Measurements from ENCODE around the gene BCL3. TPM values are rescaled to one million over a fixed set of nuclear protein-coding genes. Genes with fewer than 3 reads are reported as not detected.

Gene BCL3
- polyA plus RNA-seq, 1 donor (not counting 4 experiments of a cell fraction or from before 2014, with no cell fraction given) = 1.1 TPM

DNA sequence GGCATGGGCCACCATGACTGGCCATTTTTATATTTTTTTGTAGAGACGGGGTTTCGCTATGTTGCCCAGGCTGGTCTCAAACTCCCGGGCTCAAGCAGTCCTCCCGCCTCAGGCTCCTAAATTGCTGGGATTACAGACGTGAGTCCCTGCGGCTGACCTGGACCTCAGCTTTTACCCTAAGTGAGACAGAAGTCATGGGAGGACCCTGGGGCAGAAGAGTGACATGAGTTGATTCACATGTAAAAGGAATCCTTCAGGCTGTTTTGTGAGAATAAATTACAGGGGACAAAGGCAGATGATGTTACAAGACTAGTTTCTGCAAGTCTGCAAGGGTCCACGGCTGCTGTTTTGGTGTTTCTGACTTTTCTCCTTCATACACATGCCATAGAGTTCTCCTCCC, 57.8 kb downstream of the BCL3 start:
- dilution Hi-C loops (cut with MboI; ENCODE audit: extremely low pct_ligation_motif_present, low sequenced_read_pairs) = no loop called here

DNA sequence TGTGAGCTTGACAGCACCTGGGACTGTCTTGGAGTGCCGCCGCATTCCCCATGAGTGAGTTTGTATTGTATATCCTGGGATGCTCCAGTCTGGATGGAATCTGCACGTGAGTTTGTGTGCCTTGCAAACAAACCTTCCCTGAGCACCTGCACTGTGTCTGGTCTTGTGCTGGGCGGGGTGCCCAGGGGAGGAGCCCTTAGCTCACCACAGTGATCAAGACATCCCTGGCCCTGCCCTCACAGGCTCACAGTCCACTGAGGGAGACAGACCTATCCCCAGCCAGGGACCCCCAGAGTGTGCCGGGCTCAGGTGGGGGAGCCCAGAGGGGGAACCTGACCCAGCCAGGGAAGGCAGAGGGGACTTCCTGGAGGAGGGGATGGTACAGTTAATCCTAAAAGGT, 58.7 kb downstream of the BCL3 start:
- Histone ChIP-seq H3K27ac (ENCODE audit: control insufficient read depth, insufficient read depth, low read length) (peak overlapping the region; percentile 5), H3K4me1 (ENCODE audit: control insufficient read depth, extremely low read depth, insufficient read depth, low read length) (peaks cover 42% of the 10 kb centered on the region), H3K9me3 (ENCODE audit: control insufficient read depth, low read depth, low read length) (no peaks in the 10 kb centered on the region), H3K4me3 (ENCODE audit: control insufficient read depth in 2 of 3, extremely low read depth in 1 of 3, insufficient read depth in 2 of 3, low read depth in 1 of 3, low read length in 3 of 3) (no peak overlapping the region), H3K9me1 (ENCODE audit: control insufficient read depth, extremely low read depth, insufficient read depth, low read length) (no peaks in the 10 kb centered on the region), H3K79me2 (ENCODE audit: control insufficient read depth, insufficient read depth, low read length) (no peaks in the 10 kb centered on the region), H3K36me3 (ENCODE audit: control insufficient read depth in 2 of 2, extremely low read depth in 1 of 2, insufficient read depth in 2 of 2, low read length in 2 of 2) (peaks cover 10 to 24% of the 10 kb centered on the region in 2 experiments), H3K4me2 (ENCODE audit: control insufficient read depth, extremely low read depth, insufficient read depth, low read depth, low read length) (no peak overlapping the region), H3K27me3 (ENCODE audit: control insufficient read depth, extremely low read depth, insufficient read depth, low read length) (no peaks in the 10 kb centered on the region), H2AFZ (ENCODE audit: control insufficient read depth, low read length) (no peak overlapping the region), H4K20me1 (ENCODE audit: control insufficient read depth, extremely low read depth, insufficient read depth, low read length) (peaks cover 6% of the 10 kb centered on the region), H3K9ac (ENCODE audit: control insufficient read depth, extremely low read depth, insufficient read depth, low read length) (no peak overlapping the region)
- FAIRE-seq (peak; percentile 95), DNase-seq (ENCODE audit: low read depth, low spot score) (peak; percentile 96)
- peak in 1 of 3 experiments; percentile 0 for TF ChIP-seq CTCF (optimal IDR thresholded peaks at IDR 0.05 in 1 of 3, IDR thresholded peaks at IDR 0.05 in 1 of 3, conservative IDR thresholded peaks at IDR 0.05 in 1 of 3; ENCODE audit: extremely low read depth in 1 of 3, insufficient read depth in 2 of 3, low read length in 3 of 3)
- no peak for TF ChIP-seq EZH2 (IDR thresholded peaks at IDR 0.05; ENCODE audit: low read length)
- dilution Hi-C loops (cut with MboI; ENCODE audit: extremely low pct_ligation_motif_present, low sequenced_read_pairs) = no loop called here

More for the DNA sequence above, 57.8 kb downstream of the BCL3 start:
- Histone ChIP-seq H3K27me3 (ENCODE audit: control insufficient read depth, extremely low read depth, insufficient read depth, low read length) (no peaks in the 10 kb centered on the region), H3K4me3 (ENCODE audit: control insufficient read depth in 2 of 3, extremely low read depth in 1 of 3, insufficient read depth in 2 of 3, low read depth in 1 of 3, low read length in 3 of 3) (no peak overlapping the region), H3K79me2 (ENCODE audit: control insufficient read depth, insufficient read depth, low read length) (no peaks in the 10 kb centered on the region), H3K27ac (ENCODE audit: control insufficient read depth, insufficient read depth, low read length) (peak overlapping the region; percentile 1), H3K4me2 (ENCODE audit: control insufficient read depth, extremely low read depth, insufficient read depth, low read depth, low read length) (no peak overlapping the region), H3K9me3 (ENCODE audit: control insufficient read depth, low read depth, low read length) (no peaks in the 10 kb centered on the region), H4K20me1 (ENCODE audit: control insufficient read depth, extremely low read depth, insufficient read depth, low read length) (peaks cover 6% of the 10 kb centered on the region), H3K9me1 (ENCODE audit: control insufficient read depth, extremely low read depth, insufficient read depth, low read length) (no peaks in the 10 kb centered on the region), H3K36me3 (ENCODE audit: control insufficient read depth in 2 of 2, extremely low read depth in 1 of 2, insufficient read depth in 2 of 2, low read length in 2 of 2) (peaks cover 12 to 20% of the 10 kb centered on the region in 2 experiments), H3K9ac (ENCODE audit: control insufficient read depth, extremely low read depth, insufficient read depth, low read length) (no peak overlapping the region), H3K4me1 (ENCODE audit: control insufficient read depth, extremely low read depth, insufficient read depth, low read length) (peaks cover 42% of the 10 kb centered on the region), H2AFZ (ENCODE audit: control insufficient read depth, low read length) (no peak overlapping the region)
- FAIRE-seq (no peak), DNase-seq (ENCODE audit: low read depth, low spot score) (no peak)
- TF ChIP-seq EZH2 (IDR thresholded peaks at IDR 0.05; ENCODE audit: low read length) (no peak), CTCF (optimal IDR thresholded peaks at IDR 0.05 in 1 of 3, IDR thresholded peaks at IDR 0.05 in 1 of 3, conservative IDR thresholded peaks at IDR 0.05 in 1 of 3; ENCODE audit: extremely low read depth in 1 of 3, insufficient read depth in 2 of 3, low read length in 3 of 3) (no peak)
